GM12875 (cell line): ENCODE measurements around the gene DDX56.

Experiments used
- H3K4me3 ChIP-seq: one replicate; pipeline ENCODE4 v1.5.1; 2011; ENCODE audit warnings: low read depth, low read length, control low read depth
- CTCF ChIP-seq: IDR thresholded peaks from 2 replicates; pipeline ENCODE4 v1.5.1; 2011; ENCODE audit warnings: low read depth, mild to moderate bottlenecking, control low read depth, inconsistent platforms, low read length, moderate library complexity, borderline replicate concordance; ENCODE audit not compliant: insufficient read depth

Gene DDX56

GRCh38 chr7:44521347-44522095 is 52.2 kb downstream of the DDX56 start:
- no peak overlapping the region for H3K4me3 ChIP-seq
- no peak for TF ChIP-seq CTCF

- H3K4me3 ChIP-seq = no peak overlapping the region
- no peak for TF ChIP-seq CTCF
These were observed 53.1 kb downstream of the DDX56 start for GRCh38 chr7:44520574-44520973.

- TF ChIP-seq CTCF = no peak
- H3K4me3 ChIP-seq = no peak overlapping the region
These were observed 54.2 kb downstream of the DDX56 start for GRCh38 chr7:44519546-44519945.

GRCh38 chr7:44518761-44519160 is 54.9 kb downstream of the DDX56 start:
- no peak for TF ChIP-seq CTCF
- no peak overlapping the region for H3K4me3 ChIP-seq

GRCh38 chr7:44517175-44517574 is 56.5 kb downstream of the DDX56 start:
- no peak overlapping the region for H3K4me3 ChIP-seq
- TF ChIP-seq CTCF = no peak
